DOHH2 (cell line): ENCODE data around the gene EPB41L2.

Source experiments
- EZH2phosphoT487 ChIP-seq: fragments of 200-600 bp; sonication (generic); IDR thresholded peaks from 2 replicates; pipeline ENCODE4 v1.6.1; 2017; ENCODE audit warnings: borderline replicate concordance, mild to moderate bottlenecking, antibody characterized with exemption, low read length, moderate library complexity, mixed read lengths
- TF ChIP-seq, protein P1 (sequence below): fragments of 200-600 bp; sonication (generic); IDR thresholded peaks from one replicate; pipeline ENCODE4 v1.5.1; 2014; ENCODE audit warnings: antibody characterized with exemption, mild to moderate bottlenecking, low read depth, low read length; ENCODE audit not compliant: poor library complexity, severe bottlenecking

DNA sequence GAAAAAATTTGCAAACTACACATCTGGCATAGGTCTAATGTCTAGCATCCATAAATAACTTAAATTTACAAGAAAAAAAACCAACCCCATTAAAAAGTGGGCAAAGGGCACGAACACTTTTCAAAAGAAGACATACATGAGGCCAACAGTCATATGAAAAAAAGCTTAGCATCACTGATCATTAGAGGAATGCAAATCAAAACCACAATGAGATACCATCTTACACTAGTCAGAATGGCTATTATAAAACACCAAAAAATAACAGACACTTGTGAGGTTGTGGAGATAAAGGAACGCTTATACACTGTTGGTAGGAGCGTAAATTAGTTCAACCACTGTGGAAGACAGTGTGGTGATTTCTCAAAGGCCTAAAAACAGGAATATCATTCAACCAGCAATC, 33.7 kb upstream of the EPB41L2 start:
- TF ChIP-seq, protein P1, sequence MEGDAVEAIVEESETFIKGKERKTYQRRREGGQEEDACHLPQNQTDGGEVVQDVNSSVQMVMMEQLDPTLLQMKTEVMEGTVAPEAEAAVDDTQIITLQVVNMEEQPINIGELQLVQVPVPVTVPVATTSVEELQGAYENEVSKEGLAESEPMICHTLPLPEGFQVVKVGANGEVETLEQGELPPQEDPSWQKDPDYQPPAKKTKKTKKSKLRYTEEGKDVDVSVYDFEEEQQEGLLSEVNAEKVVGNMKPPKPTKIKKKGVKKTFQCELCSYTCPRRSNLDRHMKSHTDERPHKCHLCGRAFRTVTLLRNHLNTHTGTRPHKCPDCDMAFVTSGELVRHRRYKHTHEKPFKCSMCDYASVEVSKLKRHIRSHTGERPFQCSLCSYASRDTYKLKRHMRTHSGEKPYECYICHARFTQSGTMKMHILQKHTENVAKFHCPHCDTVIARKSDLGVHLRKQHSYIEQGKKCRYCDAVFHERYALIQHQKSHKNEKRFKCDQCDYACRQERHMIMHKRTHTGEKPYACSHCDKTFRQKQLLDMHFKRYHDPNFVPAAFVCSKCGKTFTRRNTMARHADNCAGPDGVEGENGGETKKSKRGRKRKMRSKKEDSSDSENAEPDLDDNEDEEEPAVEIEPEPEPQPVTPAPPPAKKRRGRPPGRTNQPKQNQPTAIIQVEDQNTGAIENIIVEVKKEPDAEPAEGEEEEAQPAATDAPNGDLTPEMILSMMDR, result no peak
- TF ChIP-seq EZH2phosphoT487, result no peak
